GM21576 (cell line): ENCODE measurements around the gene PRR19.
"Not testable (repeated sequence)": the region's sequence is repeated elsewhere in the genome, so short reads cannot be mapped to it uniquely, and the experiment has no call there.

Experiments
- ATAC-seq: cut with Tn5 transposase; IDR thresholded peaks from one replicate; pipeline ENCODE4 v1.9.1; 2021; ENCODE audit warnings: mild to moderate bottlenecking, moderate library complexity; ENCODE audit not compliant: unreplicated experiment

Gene PRR19, protein sequence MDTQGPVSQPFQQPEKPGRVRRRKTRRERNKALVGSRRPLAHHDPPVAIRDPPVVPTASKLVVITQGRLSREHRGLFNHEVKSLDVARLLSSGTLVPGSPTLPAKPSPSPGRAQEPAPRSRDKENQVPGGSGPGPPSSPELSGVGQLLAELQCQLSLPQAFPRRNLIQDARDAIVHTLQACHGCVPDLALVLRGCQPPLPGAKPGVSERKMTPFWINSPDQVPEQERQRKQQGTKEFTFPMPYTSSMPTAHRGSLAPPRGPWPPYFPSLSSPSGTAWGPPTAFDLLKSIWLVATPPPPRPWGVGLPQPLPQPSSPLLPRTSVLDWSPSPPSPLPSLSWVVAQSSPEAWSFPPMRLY

DNA sequence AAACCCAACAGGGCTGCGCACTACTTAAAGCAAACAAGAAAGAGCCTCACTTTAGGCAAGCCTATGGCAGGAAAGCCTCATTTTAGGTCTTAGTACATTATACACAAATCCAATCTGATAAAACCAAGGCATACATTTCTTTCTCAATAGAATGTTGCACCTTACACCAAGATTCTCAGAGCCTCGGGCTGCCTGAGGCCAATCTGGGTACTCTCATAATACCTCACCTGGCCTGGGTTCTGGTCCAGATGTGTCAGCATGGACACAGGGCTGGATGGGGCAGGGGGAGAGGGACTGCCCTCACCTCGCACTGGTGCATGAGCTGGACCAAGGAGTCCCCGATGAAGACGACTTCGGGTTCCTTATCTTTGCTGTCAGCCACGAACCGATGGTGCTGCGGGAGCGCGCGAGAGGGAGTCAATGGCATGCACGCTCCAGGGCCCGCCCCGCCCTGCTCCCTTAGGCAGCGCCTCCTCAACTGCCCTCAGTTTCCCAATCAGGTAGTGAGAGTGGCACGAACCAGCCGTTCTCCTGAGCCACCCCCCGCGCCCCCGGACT is at the start of gene PRR19:
Gene PRR19 (plus strand): TSS at position 487 of the 558 bp plus-strand sequence. CDS start 7,453 bp downstream, outside the sequence.
- ATAC-seq = no peak

DNA sequence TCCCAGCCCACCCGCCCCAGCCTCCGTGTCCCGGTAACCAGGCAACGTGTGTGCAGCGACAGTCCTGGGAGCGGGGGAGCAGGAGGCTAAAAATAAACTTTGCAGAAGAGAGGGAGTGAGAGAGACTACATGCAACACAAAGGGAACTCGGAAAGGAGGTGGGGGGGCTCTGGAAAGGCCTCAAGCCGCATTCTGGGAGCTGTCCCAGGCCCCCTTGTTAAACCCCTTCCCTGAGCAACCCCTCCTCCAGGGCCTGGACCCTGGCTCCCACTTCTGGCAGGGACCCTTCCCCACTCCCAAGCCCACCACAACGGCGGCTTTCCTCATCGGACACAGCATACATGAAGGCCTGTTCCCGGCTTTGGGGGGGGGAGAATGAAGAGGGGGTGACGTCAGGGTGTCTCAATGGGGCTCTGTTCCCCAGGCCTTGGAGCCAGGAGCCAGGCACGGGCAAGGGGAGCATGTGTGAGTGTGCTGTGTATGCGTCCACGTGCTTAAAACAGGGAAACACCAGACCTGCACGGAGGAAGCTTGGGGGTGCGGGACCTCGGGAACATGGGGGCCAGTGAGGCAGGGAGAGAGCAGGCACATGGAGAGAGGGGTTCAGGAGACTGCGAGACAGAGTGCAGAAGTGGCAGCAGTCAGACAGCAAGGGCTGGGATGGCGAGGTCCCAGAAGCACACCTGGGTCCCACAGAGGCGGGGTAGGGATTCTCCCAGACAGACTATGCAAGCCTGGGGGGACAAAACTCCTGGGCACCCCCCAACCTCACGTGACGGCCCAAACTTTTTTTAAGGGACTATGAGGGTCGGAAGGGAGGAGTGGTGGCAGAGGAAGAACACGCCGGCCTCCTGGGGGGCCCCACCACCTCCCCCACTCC is 49.3 kb upstream of the PRR19 start:
- no peak for ATAC-seq

DNA sequence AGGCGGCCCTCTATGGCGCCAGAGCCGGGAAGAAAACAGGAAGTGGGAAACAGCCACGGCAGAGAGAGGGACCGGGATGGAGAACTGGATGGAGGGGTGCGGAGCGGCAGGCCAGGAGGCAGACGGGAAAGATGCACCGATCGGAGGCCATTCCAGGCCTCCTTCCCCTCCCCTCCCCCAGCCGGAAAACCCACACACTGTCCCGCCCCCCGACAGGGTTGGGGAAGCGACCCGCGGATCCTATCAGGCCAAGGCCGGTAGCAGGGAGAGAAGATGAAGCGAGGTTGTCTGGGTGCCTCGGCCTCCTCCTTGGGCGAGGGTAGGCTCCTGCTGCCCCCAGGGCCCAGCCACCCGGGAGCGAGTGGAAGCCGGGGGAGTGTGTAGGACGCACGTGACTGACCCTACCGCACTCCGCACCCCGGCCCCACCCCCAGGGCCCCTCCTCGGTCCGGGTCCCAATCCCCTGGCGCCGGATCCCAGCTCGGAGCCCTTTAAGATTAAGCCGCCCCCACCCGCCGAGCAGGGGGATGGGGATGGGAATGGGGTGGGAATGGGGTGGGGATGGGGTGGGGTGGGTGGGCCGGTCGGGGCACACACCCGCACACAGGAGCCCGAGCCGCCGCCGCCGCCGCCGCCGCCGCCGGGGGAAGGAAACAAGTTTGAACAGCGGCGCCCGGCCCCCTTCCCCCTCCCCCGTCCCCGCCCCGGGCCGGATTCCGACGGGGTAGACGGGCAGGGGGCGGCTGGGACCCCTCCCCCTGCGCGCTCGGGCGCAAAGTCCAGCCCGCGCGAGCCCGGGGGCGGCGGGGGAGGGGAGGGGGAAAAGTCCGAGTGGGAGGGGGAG is 48.5 kb upstream of the PRR19 start:
- peak; percentile 1 for ATAC-seq

GRCh38 chr19:42254089-42254849 is 47.7 kb upstream of the PRR19 start:
- peak; percentile 40 for ATAC-seq

- ATAC-seq = peak; percentile 52
These were observed 46.8 kb upstream of the PRR19 start, which contains the start of gene ERF for GRCh38 chr19:42254850-42255765. TSS of gene ERF (minus strand) at chr19:42255128. CDS start at chr19:42254999, 129 bp downstream.

- no peak for ATAC-seq
These were observed 45.9 kb upstream of the PRR19 start for GRCh38 chr19:42255766-42256745.

DNA sequence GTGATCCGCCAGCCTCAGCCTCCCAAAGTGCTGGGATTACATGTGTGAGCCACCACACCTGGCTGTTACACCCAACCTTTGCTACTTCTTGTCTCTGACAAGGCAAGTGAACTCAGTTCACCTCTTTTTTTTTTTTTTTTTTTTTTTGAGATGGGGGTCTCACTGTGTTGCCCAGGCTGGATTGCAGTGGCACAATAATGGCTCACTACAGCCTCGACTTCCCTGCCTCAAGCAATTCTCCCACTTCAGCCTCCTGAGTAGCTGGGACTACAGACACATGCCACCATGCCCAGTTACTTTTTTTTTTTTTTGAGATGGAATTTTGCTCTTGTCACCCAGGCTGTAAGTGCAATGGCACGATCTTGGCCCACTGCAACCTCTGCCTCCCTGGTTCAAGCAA is 44.1 kb upstream of the PRR19 start:
- ATAC-seq = not testable (repeated sequence)

DNA sequence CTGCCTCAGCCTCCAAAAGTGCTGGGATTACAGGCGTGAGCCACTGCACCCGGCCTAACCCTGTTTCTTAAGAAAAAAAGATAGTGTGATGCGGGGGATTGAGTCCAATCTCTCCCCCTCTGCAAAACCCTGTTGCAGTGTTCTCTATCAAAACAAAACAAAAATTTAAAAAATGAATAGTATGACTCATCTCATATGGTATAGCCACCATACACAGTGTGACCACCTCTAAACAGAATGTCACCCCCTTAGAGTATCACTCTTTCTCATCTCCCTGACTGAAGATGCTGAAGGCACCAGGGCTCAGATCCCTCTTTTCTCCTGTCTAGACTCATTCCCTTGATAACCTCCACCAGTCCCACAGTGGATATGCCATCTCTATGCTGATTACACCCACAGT is 40.2 kb upstream of the PRR19 start:
- no peak for ATAC-seq

DNA sequence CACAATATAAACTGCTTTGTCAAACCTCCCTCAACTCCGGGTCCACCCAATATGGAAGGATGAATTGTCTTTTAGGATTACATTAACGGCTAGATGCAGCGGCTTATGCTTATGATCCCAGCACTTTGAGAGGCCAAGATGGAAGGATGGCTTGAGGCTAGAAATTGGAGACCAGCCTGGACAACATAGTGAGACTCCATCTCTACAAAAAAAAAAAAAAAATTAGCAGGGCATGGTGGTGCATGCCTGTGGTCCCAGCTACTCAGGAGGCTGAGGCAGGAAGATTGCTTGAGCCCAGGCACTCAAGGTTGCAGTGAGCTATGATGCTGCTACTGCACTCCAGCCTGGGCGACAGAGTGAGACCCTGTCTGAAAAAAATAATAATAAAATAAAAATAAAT is 35.8 kb upstream of the PRR19 start:
- not testable (repeated sequence) for ATAC-seq

DNA sequence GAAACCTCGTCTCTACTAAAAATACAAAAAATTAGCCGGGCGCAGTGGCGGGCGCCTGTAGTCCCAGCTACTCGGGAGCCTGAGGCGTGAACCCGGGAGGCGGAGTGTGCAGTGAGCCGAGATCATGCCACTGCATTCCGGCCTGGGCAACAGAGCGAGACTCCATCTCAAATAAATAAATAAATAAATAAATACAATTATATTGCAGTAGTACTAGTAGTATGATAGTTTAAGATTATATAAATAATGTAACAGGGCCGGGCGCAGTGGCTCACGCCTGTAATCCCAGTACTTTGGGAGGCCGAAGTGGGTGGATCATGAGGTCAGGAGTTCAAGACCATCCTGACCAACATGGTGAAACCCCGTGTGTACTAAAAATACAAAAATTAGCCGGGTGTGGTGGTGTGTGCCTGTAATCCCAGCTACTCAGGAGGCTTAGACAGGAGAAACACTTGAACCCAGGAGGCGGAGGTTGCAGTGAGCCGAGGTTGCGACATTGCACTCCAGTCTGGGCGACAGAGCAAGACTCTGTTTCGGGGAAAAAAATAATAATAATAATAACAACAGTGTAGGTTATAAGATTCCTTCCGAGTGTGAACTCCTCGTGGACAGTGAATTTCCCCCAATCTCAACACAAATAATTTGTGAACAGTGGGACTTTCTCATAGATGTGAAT is 34.9 kb upstream of the PRR19 start:
- ATAC-seq = not testable (repeated sequence)

DNA sequence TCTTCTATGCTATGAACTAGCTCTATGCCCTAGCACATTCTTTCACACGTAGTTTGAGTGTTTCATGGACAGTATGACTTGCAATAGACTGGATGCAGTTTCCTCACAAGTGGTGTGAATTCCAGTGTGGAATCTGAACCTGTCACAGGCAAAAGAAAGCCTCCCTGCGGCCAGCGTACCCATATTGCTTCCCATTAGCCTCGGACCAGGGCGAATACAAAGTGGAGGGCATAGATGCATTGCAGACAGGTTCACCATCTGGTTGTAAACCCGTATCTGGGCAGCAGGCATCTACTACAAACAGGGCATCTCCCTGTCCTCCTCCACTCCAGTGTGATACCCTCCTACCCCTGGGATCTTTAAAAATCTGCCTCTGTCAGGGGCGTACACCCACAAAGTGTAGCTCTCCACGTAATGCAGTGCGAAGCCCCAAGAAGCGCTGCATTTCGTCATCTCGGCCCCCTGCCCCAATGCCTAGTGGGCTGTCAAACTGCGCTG is 34.2 kb upstream of the PRR19 start:
- ATAC-seq = no peak

GRCh38 chr19:42268142-42268703 is 33.7 kb upstream of the PRR19 start:
- peak; percentile 52 for ATAC-seq

- peak; percentile 71 for ATAC-seq
These were observed 33.0 kb upstream of the PRR19 start, which contains the start of gene CIC for GRCh38 chr19:42268704-42269477. TSS of gene CIC (plus strand) at chr19:42269252. CDS start at chr19:42271784, 2,532 bp downstream.

GRCh38 chr19:42269478-42270345 is 32.2 kb upstream of the PRR19 start:
- no peak for ATAC-seq
